PC-9 (cell line): ENCODE results near the gene LRP8. TPM values are rescaled to one million over a fixed set of nuclear protein-coding genes. Genes with fewer than 3 reads are reported as not detected.
A peak's percentile ranks its signal among the peaks of the same experiment; 100 is the strongest.

Experiments used
- BruUV-seq: library from RNA; stranded (reverse); fragments of 400-500 nt; replicated peaks from 2 replicates; lab custom pipeline; 2021; lab: Mats Ljungman, UMichigan
- CTCF ChIA-PET: fragments of 300-600 bp; sonication (Branson Sonifier 250); formaldehyde crosslinking; loops from one replicate; lab custom pipeline; 2022; ENCODE audit warnings: antibody characterized with exemption; lab: Charles Lee
- POLR2A ChIA-PET: fragments of 300-600 bp; sonication (Branson Sonifier 250); formaldehyde crosslinking; loops from one replicate; lab custom pipeline; 2022; ENCODE audit warnings: antibody characterized with exemption; ENCODE audit not compliant: unreplicated experiment; lab: Charles Lee
- DNase-seq, 2 experiments: peaks; one replicate each; pipeline versions ENCODE4 v3.0.0 to v3.0.0-alpha.2; 2015 to 2022; ENCODE audit warnings: mixed read lengths in 1 of 2
- H2AFZ ChIP-seq: fragments of 200-600 bp; sonication (generic); 2 replicates; pipeline ENCODE4 v1.8.1; 2017; ENCODE audit warnings: antibody characterized with exemption
- H3F3A ChIP-seq: fragments of 200-600 bp; sonication (generic); 2 replicates; pipeline ENCODE4 v1.8.1; 2017; ENCODE audit warnings: antibody characterized with exemption, mild to moderate bottlenecking, low read depth; ENCODE audit not compliant: insufficient read depth
- H3K27ac ChIP-seq: fragments of 200-600 bp; sonication (generic); 2 replicates; pipeline ENCODE4 v1.6.1; 2016; ENCODE audit warnings: mixed run types
- H3K27me3 ChIP-seq: fragments of 200-600 bp; sonication (generic); 2 replicates; pipeline ENCODE4 v1.6.1; 2016; ENCODE audit warnings: low read depth, mixed run types; ENCODE audit not compliant: insufficient read depth
- H3K36me3 ChIP-seq: fragments of 200-600 bp; sonication (generic); 2 replicates; pipeline ENCODE4 v1.6.1; 2016; ENCODE audit warnings: low read depth, mixed run types
- H3K4me1 ChIP-seq: fragments of 200-600 bp; sonication (generic); replicated peaks from 2 replicates; pipeline ENCODE4 v1.6.1; 2016; ENCODE audit warnings: mixed run types; ENCODE audit not compliant: insufficient read depth
- H3K4me2 ChIP-seq: fragments of 200-600 bp; sonication (generic); 2 replicates; pipeline ENCODE4 v1.6.1; 2017; ENCODE audit warnings: mixed run types
- H3K4me3 ChIP-seq: fragments of 200-600 bp; sonication (generic); 2 replicates; pipeline ENCODE4 v1.6.1; 2016; ENCODE audit warnings: mixed run types
- H3K79me2 ChIP-seq: fragments of 200-600 bp; sonication (generic); 2 replicates; pipeline ENCODE4 v1.6.1; 2017; ENCODE audit warnings: low read depth, mixed run types
- H3K9me2 ChIP-seq: fragments of 200-600 bp; sonication (generic); 2 replicates; pipeline ENCODE4 v1.8.1; 2017; ENCODE audit warnings: mild to moderate bottlenecking; ENCODE audit not compliant: insufficient read depth
- H3K9me3 ChIP-seq: fragments of 200-600 bp; sonication (generic); 2 replicates; pipeline ENCODE4 v1.8.1; 2016; ENCODE audit warnings: low read depth; ENCODE audit not compliant: insufficient read depth
- H4K20me1 ChIP-seq: fragments of 200-600 bp; sonication (generic); 2 replicates; pipeline ENCODE4 v1.8.1; 2017; ENCODE audit not compliant: insufficient read depth
- EZH2 ChIP-seq: fragments of 200-600 bp; sonication (generic); IDR thresholded peaks from 2 replicates; pipeline ENCODE4 v1.8.0; 2017; ENCODE audit warnings: antibody characterized with exemption, low read depth
- intact Hi-C: fragments of 100-400 bp; cut with micrococcal nuclease; formaldehyde crosslinking; loops from one replicate; pipeline ENCODE4 v1.10.0; 2022; ENCODE audit not compliant: unreplicated experiment
- total RNA-seq: library from RNA; stranded (reverse); gene quantifications from 2 replicates; pipeline ENCODE4 v1.2.3, GENCODE V29; 2021
- TF ChIP-seq, protein P1 (sequence below): fragments of 200-600 bp; sonication (generic); conservative IDR thresholded peaks from 2 replicates; pipeline ENCODE4 v1.6.1; 2017; ENCODE audit warnings: mixed run types, antibody characterized with exemption, mild to moderate bottlenecking, moderate library complexity

Gene LRP8
- total RNA-seq, 1 experiment from 2014 or later: 85.3 TPM

DNA sequence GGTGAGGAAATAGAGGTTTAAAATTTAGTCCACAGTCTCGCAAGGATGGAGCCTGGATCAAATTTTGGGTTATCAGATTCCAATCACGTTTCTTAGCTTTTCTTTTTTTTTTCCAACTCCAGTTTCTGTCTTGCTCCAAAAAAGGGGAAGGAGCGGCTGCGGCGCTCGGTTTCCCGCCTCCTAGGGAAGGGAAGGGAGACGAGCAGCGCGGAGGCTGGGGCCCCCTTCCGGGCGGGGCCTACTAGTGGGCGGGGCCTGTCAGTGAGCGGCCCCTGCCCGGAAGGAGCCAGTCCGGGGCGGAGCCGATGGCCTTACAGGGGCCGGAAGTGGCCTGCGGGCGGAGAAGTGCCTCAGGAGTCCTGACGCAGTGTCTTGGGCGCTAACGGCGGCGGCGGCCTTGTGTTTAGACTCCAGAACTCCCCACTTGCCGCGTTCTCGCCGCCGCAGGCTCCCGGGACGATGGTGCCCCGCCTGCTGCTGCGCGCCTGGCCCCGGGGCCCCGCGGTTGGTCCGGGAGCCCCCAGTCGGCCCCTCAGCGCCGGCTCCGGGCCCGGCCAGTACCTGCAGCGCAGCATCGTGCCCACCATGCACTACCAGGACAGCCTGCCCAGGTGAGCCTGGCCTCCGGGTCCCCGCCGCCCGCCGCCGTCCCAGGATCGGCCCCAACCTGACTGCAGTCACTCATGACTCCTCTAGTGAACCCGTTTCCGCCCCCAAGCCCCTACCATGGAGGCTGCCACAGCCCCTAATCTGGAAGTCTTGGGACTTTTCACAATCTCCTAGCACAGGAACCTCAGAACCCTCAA lies 131.2 kb downstream of the LRP8 start, which contains the start of gene CPT2:
Gene CPT2, plus strand, starts transcription at position 340 of the 806 bp plus-strand sequence. Its CDS starts 120 bp downstream, at position 460.
- CTCF ChIA-PET: interaction anchor here (0.6 to 1.5 kb wide), 3 partner anchors 10 to 495 kb away, joined by 3 to 6 read pairs (median 3); no protein-coding TSS in a partner anchor
- H3K36me3 ChIP-seq: peaks cover 11% of the 10 kb centered on the region; the same call in 1 of the 2 replicates

DNA sequence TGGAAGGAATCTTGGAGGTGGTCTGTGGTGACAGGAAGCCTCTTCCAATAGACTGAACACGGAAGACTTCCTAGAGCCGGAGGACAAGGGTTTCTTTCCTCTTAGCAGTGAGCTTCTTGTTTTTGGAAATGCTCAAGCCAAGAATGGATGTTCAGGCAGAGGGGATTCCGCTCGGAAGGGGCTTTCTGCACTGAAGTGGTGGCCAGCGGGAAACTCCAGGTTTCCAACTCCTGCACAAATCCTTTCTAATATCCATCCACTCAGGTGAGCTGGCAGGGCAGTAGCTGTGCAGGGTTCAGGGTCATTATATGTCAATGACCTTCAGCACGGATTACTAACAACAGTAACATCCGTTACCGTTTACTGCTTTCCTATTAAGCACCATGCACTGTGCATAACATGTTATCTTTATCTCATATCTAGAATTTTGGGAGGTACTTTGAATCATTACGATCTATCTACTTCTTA lies 131.8 kb downstream of the LRP8 start:
- Histone ChIP-seq H3K27ac (peak overlapping the region; percentile 64), H3K79me2 (peaks cover 25% of the 10 kb centered on the region), H3K9me3 (no peaks in the 10 kb centered on the region), H3K27me3 (no peaks in the 10 kb centered on the region), H2AFZ (peak overlapping the region; percentile 82), H3K4me1 (peaks cover 29% of the 10 kb centered on the region), H3K9me2 (no peaks in the 10 kb centered on the region), H3F3A (peaks cover 7% of the 10 kb centered on the region; the same call in 1 of the 2 replicates), H4K20me1 (no peaks in the 10 kb centered on the region), H3K4me2 (peak overlapping the region; percentile 79), H3K4me3 (peak overlapping the region; percentile 74), H3K36me3 (peaks cover 8% of the 10 kb centered on the region; the same call in 1 of the 2 replicates)
- peak in 1 of 2 experiments; percentile 39 for DNase-seq
- ChIA-PET CTCF (interaction anchor here (0.6 to 1.5 kb wide), 3 partner anchors 9 to 495 kb away, joined by 3 to 6 read pairs (median 3); no protein-coding TSS in a partner anchor), POLR2A (no interaction called here)
- BruUV-seq: no TSS peak
- no peak for TF ChIP-seq EZH2
- TF ChIP-seq, protein P1, sequence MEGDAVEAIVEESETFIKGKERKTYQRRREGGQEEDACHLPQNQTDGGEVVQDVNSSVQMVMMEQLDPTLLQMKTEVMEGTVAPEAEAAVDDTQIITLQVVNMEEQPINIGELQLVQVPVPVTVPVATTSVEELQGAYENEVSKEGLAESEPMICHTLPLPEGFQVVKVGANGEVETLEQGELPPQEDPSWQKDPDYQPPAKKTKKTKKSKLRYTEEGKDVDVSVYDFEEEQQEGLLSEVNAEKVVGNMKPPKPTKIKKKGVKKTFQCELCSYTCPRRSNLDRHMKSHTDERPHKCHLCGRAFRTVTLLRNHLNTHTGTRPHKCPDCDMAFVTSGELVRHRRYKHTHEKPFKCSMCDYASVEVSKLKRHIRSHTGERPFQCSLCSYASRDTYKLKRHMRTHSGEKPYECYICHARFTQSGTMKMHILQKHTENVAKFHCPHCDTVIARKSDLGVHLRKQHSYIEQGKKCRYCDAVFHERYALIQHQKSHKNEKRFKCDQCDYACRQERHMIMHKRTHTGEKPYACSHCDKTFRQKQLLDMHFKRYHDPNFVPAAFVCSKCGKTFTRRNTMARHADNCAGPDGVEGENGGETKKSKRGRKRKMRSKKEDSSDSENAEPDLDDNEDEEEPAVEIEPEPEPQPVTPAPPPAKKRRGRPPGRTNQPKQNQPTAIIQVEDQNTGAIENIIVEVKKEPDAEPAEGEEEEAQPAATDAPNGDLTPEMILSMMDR: no peak
- intact Hi-C loops: loop anchor here (1.0 to 5.0 kb wide), 2 partner anchors 24 to 794 kb away; partner anchors contain the start of genes CZIB, ORC1 and PRPF38A

More for the DNA sequence above, 131.2 kb downstream of the LRP8 start, which contains the start of gene CPT2:
- DNase-seq: peak; percentile 77 to 92
- Histone ChIP-seq H4K20me1 (no peaks in the 10 kb centered on the region), H3K4me1 (peaks cover 29% of the 10 kb centered on the region), H3F3A (peaks cover 7% of the 10 kb centered on the region; the same call in 1 of the 2 replicates), H3K4me3 (peak within 1 kb of the TSS; percentile 74), H3K79me2 (peaks cover 25% of the 10 kb centered on the region), H3K27me3 (no peaks in the 10 kb centered on the region), H3K4me2 (peak within 1 kb of the TSS; percentile 79), H3K9me2 (no peaks in the 10 kb centered on the region), H3K27ac (peak within 1 kb of the TSS; percentile 64), H3K9me3 (no peaks in the 10 kb centered on the region), H2AFZ (peak within 1 kb of the TSS; percentile 82)
- no peak for TF ChIP-seq EZH2
- TF ChIP-seq, protein P1: 0 out of 2 replicates have a peak, but pooled peaks have one; percentile 16
- TSS peak; percentile 62 for BruUV-seq
- POLR2A ChIA-PET: interaction anchor here (0.6 kb wide), 1 partner anchor 779 kb away, joined by 7 read pairs; no protein-coding TSS in a partner anchor
- intact Hi-C loops: loop anchor here (1.0 to 5.0 kb wide), 2 partner anchors 24 to 794 kb away; partner anchors contain the start of genes CZIB, ORC1 and PRPF38A
